Islet precursor cell (in vitro differentiated cells): ENCODE measurements around the gene SATB2.

Experiments
- DNase-seq: peaks from one replicate; pipeline ENCODE4 v3.0.0-alpha.2; 2018

SATB2 gene

DNA sequence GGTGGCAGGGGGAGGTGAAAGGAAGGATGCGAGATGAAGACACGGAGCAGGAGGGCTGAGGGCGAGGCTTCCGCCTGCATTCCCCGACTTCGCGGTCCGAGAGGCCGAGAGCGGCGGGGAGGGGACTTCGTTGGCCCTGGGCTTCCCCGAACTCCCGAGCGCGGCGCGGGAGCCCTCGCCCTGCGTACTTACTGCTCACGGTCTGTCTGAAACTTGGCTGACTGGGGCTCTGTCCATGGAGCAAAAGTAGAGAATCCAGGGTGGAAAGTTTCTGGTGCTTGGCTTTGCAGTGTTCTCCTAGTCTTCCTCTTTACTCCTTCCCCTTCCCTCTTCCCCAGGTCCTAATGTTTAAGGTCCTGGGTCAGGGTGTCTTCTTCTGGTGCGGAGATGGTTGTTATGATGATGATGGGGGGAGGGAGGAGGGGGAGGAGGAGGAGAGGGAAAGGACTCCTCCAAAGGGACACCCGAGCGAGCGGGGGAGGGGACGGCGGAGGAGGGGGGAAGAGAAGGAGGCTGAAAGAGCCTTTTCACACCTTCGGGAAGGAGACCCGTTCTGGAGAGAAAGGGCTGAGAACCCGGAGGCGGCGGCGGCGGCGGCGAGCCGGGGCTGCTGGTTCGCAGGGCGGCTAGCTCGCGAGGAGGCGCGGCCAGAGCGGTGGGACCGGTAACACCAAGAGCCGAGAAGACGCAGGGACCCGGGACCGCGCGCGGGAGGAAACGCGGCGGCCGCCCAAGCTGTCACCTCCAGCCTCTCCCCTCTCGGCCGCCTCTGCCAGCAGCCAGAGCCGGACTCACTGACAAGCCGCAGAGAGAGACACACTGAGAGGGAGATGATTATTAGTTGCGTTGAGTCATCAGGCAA lies at the start of gene SATB2:
TSS of gene SATB2 (minus strand) at position 793 of the 862 bp plus-strand sequence. CDS start 1,902 bp downstream, outside the sequence.
- peak; percentile 82 for DNase-seq

DNA sequence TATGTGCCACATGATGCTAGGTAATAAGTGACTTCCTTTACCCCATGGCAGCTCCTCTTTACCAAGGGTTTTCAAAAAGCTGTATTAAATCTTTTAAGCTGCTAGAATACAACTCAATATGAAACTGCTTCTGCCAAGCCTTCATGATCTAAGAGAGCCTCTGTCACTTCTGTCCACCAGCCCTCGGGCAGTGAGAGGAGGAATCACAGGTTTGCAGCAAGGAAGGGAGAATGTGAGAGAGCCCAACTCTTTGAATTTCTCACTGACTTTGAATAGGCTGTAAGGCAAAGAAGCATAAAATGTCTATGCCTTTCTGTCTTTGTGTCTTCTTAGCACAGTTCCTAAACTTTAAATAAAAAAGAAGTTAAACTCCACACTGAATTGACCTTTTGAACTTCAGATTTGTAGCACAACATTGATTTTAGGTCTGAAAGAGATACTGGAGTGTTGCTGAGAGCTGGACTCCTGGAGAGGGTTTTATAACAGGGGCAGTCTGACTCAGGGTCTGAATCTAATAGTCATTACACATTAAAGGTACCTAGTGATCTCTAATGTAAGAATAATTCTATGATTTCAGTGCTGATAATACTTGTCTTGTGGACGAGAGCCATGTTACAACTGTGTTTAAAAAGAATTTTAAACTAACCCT lies 48.1 kb upstream of the SATB2 start:
- no peak for DNase-seq

DNA sequence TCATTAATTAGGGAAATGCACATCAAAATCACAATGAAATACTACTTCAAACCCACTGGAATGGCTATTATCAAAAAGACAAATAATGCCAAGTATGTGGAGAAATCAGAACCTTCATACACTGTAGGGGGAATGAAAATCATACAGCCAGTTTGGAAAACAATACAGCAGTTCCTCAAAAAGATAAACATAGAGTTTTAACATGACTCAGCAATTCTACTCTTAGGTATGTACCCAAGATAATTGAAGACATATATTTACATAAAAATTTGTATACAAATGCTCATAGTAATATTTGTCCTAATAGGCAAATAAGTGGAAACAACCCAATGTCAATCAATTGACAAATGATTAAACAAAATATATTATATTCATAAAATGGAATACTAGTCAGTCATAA lies 45.4 kb upstream of the SATB2 start:
- no peak for DNase-seq

DNA sequence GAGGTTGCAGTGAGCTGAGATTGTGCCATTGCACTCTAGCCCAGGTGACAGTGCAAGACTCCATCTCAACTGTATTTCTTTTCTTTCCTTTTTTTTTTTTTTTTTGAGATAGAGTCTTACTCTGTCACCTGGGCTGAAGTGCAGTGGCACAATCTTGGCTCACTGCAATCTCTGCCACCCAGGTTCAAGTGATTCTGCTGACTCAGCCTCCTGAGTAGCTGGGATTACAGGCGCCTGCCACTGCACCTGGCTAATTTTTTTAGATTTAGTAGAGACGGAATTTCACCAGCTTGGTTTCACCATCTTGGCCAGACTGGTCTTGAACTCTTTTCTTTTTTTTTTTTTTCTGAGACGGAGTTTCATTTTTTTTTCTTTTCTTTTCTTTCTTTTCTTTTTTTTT lies 41.3 kb upstream of the SATB2 start:
- no peak for DNase-seq

DNA sequence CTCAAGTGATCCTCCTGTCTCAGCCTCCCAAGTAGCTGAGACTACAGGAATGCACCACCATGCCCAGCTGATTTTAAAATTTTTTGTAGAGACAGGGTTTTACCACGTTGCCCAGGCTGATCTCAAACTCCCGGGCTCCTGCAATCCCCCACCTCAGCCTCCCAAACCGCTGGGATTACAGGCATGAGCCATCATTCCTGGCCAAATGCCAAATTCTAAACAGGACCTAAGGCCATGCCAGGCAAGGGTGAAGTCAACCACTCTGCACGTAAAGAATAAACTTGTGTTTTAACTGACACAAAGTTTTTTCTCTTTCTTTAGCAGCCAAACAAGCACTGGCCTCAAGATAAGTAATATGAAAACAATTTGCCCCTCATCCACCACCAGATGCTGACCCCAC lies 37.4 kb upstream of the SATB2 start:
- no peak for DNase-seq

DNA sequence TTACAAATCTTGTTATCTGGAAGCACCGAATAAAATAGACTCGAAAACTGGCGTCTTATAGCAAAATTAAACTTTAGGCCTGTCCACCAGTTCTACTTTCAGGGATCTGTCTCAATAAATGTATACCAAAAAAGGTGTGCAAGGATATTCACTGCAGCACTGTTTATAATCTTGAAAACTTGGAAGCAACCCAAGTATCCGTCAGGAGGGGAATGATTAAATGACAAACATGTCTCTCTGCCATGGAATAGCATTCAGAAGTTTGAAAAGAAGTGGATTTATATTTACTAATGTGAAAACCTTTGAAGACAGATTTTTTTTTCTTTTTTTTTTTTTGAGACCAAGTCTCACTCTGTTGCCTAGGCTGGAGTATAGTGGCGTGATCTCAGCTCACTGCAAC lies 32.3 kb upstream of the SATB2 start:
- DNase-seq = no peak

DNA sequence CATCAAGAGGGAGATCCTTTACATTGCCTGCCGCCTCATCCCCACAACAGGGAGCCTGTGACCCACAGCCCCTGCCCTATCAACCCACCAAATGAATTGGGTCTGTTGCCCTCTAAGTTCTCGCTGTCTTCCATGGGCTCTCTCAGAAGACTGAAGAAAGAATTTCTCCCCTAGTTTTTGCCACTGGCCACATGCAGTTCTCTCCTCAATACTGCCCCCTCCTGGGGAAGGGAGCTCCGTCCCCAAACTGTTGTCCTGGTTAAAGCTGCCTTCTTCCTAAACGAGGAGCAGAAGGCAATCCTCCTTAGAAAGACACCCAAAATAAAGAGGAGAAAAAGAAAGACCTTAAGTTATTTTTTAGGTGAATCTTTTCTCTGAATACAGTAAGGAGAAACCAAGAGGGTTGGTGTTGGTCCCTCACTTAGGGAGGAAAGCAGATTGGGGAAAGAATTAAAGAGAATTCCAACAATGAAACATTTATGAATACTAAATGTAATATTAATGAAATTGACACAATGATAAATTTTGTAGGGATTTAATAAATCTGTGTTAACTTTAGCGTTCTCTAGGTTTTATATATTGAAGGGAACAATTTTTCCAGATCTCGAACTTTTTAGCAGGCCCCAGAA lies 31.1 kb upstream of the SATB2 start:
- peak; percentile 87 for DNase-seq

DNA sequence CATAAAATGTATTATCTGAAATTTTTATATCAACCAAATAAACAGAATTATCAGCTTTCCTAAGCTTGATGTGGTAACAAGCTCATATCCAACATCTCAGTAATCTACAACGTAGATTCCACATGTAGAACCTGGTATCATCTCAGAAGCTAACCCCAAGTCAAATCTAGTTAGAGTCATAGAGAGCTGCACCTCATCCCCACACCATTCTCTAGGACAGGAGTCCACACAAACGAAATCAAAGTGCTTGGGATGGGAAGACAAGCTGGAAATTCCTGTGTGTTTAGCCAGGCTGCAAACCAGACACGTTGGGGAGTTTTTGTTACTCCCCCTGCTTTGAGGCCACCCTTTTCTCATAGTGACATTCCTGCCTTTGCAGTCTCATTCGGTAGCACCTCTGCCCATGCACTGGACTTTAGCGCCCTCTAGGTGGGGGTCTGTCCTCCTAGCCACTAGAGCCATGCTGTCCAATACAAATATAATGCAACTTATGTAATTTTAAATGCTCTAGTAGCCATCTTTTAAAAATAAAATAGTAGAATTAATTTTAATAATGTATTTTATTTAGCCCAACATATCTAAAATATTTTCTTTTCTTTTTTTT lies 28.1 kb upstream of the SATB2 start:
- peak; percentile 87 for DNase-seq

DNA sequence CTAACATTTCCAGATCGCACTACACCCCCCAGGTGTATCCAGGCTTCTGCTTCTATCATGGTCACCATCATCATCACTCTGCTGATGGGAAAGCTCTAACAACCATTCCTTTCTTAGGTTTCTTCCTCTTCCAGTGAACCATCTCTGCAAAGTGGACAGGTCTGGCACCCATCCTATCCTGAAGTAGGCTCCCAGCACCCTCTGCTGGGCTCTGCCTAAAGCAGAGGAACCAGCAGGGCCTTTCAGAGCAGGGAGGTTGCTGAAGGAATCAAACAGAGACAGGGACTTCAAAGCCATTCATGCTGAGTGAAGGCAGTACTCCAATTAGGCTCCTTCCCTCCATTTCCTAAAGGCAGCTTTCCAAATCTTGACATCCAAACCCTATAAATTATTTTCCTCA lies 27.2 kb upstream of the SATB2 start:
- no peak for DNase-seq

DNA sequence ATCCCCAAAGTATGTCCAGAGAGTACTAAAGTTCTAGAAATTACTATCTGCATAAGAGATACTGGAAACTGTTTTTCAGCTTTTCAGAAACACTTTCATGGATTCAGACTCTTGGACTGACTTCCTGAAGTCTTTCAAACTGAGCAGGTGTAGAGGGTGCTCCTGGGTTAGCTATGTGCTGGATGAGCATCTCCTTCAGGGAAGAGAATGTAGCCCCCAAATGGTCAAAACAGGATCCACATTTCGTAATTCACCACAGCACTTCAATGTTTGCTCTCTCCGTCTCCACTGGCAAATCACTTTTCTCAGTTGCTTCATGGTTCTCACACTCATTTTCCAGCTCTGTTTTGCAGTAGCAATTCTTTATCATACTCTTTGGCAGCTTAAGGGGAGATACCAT lies 23.2 kb upstream of the SATB2 start:
- DNase-seq = no peak

DNA sequence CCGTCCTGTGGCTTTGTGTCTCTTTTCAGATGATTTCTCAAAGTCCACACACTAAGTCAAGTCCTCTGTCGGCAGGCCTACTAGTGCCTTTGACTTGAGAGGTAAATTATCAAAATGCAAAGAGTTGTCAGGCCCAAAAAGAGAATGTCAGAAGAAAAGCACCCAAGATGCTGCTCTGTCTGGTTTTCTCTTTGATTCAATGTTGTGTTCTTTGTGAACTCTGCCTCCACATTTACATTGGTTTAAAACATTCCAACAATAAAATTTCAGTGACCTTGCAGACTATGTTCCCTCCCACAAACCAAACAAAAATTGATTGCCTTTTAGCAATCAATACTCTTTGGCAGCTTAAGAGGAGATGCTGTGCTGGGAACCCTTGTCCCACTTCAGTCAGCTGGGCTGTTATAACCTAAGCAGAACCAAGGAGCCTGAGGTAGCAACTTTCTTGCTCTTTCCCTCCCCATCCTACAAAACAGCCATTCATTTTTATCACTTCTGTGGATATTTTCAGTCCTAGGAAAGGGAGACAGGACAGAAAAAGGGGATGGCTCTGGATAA lies 19.6 kb upstream of the SATB2 start:
- no peak for DNase-seq

DNA sequence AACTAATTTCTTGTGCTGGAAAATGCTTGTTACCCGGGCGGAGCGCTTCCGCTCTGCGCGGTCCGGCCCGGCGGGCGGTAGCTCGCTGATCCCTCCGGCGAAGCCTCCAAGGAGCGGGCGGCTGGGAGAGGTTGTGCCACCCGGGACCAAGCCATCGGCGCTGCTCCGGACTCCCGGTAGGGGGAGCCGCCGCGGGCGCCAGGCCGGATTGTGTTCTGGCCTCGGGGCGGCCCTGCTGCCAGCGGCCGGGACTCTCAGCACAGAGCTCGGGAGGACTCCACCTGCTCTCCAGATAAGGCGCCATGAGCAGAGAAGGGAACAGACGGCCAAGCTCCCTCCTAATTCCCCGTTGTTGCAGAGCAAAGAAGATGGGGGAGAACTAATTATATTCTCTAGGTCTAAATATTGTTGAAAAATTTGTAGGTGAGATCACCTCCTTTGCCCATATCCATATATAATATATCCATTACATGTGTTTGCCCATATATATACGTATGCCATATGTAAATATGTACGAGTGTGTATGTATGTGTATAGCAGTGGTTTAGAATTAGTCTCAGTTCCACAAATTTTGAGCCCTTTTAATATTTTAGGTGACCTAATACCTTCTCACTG lies 13.8 kb upstream of the SATB2 start:
- DNase-seq = peak; percentile 93

DNA sequence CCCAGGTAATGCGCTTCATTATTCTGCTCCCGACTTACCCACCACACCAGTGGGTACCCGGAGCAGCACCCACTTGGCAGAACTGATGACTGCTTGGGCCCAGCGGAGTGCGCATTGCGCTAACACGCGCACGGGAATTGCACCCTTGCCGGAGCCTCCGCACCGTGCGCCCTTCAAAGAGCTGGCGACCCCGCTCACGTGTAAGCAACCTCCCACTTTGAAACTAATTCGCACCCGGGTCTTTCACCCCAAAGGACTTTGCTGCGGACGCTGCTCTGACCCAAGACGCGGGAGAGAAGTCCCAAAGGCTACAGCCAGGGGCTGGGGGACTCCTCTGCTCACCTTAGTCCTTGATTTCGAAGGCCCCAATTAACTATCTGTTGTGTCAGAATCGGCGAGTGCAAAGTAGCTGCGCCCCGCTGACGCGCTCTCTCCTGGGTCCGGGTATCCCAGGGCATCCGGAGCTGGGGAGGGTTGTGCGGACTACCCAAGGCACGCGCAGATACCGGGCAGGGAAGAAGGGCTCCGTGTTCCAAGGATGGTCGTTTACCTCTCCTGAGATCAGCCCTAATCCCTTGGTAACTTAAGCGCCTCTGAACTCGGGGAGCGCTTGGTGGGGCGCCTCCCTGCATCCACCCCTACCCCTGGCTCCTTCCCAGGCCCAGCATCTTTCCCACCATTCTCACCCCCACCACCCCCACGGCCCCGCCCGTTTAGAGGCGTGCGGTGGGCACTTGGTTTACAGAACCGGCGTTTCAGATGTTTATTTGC lies 13.1 kb upstream of the SATB2 start:
- DNase-seq = no peak

DNA sequence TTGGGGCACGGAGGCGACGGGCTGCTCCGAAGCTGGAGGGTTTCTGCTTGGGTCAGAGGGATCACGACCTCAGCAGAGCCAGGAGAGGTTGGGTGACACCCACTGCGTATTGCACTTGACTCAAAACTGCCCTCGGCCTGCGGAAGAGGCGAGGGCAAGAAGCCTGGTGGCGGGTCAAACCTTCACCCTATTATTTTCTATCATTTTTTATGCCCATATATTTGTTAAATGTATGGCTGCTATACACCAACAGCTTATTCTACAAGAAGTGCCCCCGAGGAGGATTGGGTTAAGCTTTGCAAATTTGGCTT lies 12.6 kb upstream of the SATB2 start:
- no peak for DNase-seq

DNA sequence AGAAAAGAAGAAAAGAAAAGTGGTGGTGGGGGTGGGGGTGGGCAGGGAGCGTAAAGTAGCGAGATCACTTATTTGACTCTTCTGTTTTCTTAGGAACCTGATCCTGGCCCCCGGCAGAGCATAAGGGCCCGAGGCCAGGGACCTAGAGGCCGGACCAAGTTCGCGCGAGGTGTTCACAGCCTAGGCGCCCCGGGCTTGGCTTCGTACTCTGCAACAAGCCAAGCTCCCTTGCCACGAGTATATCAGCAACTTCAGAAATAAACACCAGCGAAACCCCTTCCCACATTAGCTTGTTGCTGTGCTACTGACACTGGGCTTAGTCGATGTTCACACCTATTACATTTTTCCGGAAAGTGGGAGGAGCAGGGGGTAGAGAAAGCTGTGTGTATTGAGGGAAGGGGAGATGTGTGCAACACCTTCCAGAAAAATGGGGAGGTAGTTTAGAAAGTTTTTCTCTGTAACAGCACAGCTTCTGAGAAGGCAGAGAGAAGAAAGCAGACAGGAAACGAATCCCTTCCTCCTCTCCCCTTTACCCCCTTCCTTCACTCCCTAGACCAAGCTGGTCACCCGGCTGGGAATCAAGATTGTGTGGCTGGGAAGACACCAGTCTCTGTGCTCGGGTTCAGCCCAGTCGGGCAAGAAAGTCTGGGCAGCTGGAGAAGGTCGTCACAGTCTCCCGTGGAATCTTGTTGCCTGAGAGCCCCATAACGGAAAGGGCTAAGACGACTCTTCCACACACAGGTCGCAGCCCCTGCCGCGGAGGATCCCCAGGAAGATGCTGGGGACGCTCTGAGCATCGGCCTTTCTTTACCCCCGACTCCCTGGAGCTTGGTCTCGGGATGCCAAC lies 12.0 kb upstream of the SATB2 start:
- peak; percentile 50 for DNase-seq

DNA sequence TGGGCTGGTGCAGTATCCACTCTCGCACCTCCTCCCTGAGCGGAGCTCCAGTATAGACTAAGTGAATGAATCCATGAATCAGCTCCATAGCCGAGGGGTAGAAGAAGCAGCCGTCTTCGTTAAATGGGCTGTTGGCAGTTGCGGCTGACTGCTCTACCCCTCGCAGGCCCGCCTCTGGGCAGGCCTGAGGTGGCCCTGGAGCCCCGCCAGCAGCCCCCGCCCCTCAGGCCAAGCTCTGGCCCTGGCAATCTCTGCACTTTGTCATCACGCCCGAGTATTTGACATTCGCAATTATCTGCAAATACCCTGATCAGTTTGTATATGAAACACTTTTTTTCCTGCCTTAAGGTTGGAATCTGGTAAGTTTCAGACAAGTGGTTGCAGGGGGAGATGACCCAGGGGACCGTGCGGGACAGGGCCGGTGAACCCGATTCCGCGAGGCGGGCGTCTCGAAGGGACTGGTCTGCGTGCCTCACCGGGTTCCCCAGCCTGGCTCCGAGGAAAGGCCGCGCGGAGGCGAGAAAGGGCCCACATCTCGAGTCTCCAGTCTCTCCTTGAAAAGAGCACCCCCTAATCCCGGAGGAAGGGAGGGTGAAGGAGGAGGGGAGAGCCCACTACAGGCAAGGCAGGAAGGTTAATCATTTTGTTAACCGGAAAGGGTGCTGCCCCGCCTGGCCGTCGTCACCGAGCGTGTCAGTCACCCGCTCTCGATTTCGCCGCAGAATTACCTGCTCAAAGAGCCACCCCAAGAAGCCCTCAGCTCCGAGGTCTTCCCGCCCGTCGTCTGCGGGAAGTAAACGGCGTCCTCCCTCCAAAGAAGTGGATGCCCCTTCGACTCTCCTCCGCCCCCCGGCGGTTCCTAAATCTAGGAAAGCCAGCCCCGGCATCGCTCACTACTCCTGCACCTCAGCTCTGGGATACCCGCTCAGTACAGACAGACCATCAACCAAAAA lies 11.1 kb upstream of the SATB2 start:
- peak; percentile 64 for DNase-seq

DNA sequence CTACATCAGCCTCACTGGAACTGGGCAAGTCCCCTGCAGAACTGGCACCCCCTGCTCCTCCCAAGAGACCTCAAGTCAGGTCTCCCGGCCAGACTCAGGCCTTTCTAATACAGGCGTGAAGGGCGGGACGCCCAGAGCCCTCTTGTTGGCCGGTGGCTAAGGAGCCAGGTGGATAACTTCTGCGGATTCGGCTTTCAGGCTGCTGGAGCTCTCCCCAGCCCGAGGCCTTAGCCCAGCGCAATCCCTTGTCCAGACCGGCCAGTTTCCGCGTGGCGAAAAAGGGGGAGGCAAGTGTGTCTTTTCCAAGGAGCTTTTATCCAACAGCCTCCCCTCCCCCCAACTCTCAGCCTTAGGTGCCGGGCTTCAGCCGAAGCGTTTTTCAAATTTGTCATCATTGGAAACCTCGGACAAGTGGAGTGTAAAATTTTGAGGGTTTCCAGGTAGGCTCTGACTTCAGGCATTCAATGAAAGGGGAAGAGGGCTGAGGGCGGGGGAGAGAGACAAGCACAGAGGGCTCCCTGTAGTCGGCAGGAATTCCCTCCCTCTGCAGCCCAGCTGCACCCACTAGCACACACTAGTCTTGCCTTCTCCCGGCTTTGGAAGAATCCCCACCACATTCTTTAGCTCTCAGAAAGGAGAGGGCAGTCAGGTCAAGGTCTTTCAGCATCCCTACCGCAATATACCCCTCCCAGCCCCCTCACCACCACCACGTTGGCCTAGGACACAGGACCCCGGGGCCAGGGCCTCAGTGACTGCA lies 9.5 kb upstream of the SATB2 start:
- DNase-seq = peak; percentile 65

DNA sequence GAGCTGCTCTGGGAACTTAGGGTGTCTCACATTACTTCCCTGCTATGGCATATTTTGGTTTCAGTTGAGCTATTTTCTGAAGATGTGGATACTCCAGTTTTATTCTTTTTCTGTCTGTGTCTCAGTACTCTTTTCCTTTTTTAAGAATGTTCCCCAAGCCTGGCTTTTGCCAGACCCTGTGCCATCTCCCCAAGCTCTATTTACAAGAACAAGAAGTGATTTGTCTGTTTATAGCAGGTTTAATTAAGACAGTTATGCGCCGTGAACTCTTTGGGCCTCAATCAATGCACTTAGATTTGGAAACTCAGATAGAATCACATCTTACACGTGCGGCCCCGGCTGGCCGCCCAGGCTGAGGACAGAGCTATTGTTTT lies 8.9 kb upstream of the SATB2 start:
- no peak for DNase-seq

DNA sequence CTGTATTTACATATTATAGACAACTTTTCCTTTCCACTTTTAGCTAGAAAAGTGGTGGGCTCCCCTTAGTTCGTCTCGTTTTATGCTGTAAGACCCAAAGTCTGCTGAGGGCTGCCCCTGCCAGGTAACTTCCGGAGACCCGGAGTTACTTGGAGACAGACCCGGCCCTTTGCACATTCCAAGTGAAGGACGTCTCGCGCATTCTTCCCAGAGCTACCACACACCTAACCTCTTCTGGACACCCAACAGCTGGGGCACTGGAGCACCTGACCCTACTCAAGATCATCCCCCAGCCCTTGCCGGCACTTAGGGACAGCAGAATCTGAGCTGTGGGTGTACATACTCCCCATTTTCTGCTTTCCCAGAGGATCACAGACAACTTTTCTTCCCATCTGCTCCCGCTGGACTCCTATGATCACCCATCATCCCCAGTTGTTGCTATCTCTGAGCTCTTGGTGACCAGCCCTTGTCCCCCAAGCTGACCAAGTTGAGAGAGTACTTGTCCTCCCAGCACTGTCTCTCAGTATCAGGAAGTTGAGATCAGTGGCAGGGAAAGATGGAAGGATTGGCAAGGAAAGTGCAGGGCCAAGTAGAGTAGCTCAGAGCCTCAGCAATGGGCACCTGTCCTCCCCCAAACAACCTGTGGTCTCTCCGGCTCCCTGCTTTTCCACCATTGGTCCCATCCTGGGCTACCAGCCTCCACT lies 8.4 kb upstream of the SATB2 start:
- peak; percentile 54 for DNase-seq
